OCI-LY1 (cell line): ENCODE data around the gene VTI1A.

Experiments
- EZH2 ChIP-seq: fragments of 200-600 bp; sonication (generic), shearing (Covaris generic); IDR thresholded peaks from 2 replicates; pipeline ENCODE4 v1.8.0; 2017; ENCODE audit warnings: borderline replicate concordance, mixed run types, mild to moderate bottlenecking, antibody characterized with exemption, low read length, moderate library complexity, mixed read lengths
- TF ChIP-seq, protein P1 (sequence below): fragments of 200-600 bp; sonication (generic), shearing (Covaris generic); IDR thresholded peaks from 2 replicates; pipeline ENCODE4 v1.5.1; 2017; ENCODE audit warnings: mild to moderate bottlenecking, antibody characterized with exemption, low read length, moderate library complexity, mixed read lengths

DNA sequence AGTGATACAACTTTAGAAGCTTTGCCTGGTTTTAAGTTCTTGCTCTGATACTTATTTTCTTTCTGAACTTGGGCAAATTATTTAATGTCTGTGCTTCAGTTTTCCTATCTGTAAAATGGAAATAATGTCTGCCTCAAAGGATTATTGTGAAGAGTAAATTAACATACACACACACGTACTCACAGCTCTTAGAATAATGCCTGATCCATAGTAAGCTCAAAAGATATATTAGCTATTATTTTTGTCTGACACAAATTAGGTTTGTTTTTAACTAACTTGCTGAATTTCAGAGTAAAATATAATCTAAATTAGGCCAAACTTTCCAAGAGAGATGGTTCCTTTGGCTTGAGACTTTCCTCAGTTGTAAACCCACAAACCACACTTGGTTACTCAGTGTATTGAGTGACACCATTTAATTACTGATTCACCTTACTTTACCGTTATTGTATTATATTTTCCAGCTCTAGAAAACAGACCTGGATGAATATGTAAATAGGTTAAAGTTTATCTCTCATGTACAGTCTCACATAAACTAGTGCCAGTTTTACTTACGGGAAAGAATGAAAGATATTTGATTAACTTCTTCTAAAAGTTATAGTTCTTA, 50.4 kb downstream of the VTI1A start:
- TF ChIP-seq, protein P1, sequence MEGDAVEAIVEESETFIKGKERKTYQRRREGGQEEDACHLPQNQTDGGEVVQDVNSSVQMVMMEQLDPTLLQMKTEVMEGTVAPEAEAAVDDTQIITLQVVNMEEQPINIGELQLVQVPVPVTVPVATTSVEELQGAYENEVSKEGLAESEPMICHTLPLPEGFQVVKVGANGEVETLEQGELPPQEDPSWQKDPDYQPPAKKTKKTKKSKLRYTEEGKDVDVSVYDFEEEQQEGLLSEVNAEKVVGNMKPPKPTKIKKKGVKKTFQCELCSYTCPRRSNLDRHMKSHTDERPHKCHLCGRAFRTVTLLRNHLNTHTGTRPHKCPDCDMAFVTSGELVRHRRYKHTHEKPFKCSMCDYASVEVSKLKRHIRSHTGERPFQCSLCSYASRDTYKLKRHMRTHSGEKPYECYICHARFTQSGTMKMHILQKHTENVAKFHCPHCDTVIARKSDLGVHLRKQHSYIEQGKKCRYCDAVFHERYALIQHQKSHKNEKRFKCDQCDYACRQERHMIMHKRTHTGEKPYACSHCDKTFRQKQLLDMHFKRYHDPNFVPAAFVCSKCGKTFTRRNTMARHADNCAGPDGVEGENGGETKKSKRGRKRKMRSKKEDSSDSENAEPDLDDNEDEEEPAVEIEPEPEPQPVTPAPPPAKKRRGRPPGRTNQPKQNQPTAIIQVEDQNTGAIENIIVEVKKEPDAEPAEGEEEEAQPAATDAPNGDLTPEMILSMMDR: no peak
- TF ChIP-seq EZH2: no peak
